ENCODE data around the gene STRN3. TPM values are rescaled to one million over a fixed set of nuclear protein-coding genes. Genes with fewer than 3 reads are reported as not detected.
"Not testable (repeated sequence)": the region's sequence is repeated elsewhere in the genome, so short reads cannot be mapped to it uniquely, and the experiment has no call there.

Gene STRN3
- total RNA-seq, 2 experiments from 2014 or later: 14.7 to 15.3 TPM

- Mint-ChIP-seq H3K4me1 (ENCODE audit: low read depth) (no peaks in the 10 kb centered on the region), H3K4me3 (no peak overlapping the region), H3K36me3 (ENCODE audit: low read depth) (peaks cover 9% of the 10 kb centered on the region), H3K27me3 (no peaks in the 10 kb centered on the region), H3K9me3 (no peaks in the 10 kb centered on the region), H3K27ac (no peak overlapping the region)
- ATAC-seq (no peak), DNase-seq (no peak)
- TF ChIP-seq CTCF (IDR thresholded peaks at IDR 0.05): no peak
- intact Hi-C loops (cut with micrococcal nuclease): no loop called here
- ChIA-PET POLR2A (no interaction called here), CTCF (no interaction called here)
Observed at GRCh38 chr14:30908826-30909225, 117.4 kb downstream of the STRN3 start.

- Mint-ChIP-seq H3K9me3 (no peaks in the 10 kb centered on the region), H3K27me3 (no peaks in the 10 kb centered on the region), H3K36me3 (ENCODE audit: low read depth) (peaks cover 9% of the 10 kb centered on the region), H3K4me3 (no peak overlapping the region), H3K4me1 (ENCODE audit: low read depth) (no peaks in the 10 kb centered on the region), H3K27ac (no peak overlapping the region)
- DNase-seq (no peak), ATAC-seq (no peak)
- POLR2A ChIA-PET: no interaction called here
- TF ChIP-seq CTCF (IDR thresholded peaks at IDR 0.05): no peak
- intact Hi-C loops (cut with micrococcal nuclease): no loop called here
- CTCF ChIA-PET: interaction anchor here (1.0 kb wide), 1 partner anchor 290 kb away, joined by 3 read pairs; no protein-coding TSS in a partner anchor
Observed at GRCh38 chr14:30907659-30908057, 118.5 kb downstream of the STRN3 start.

GRCh38 chr14:30906752-30907658 is 119.2 kb downstream of the STRN3 start:
- ChIA-PET CTCF (interaction anchor here (0.6 to 1.0 kb wide), 2 partner anchors 12 to 289 kb away, joined by 3 read pairs; no protein-coding TSS in a partner anchor), POLR2A (interaction anchor here (0.6 kb wide), 1 partner anchor 425 kb away, joined by 4 read pairs; no protein-coding TSS in a partner anchor)
- DNase-seq (no peak), ATAC-seq (no peak)
- H3K27ac Mint-ChIP-seq: no peak overlapping the region
- no peaks in the 10 kb centered on the region for H3K9me3 Mint-ChIP-seq
- peaks cover 10% of the 10 kb centered on the region for H3K36me3 Mint-ChIP-seq (ENCODE audit: low read depth)
- H3K4me3 Mint-ChIP-seq: no peak overlapping the region
- intact Hi-C loops (cut with micrococcal nuclease): no loop called here
- H3K27me3 Mint-ChIP-seq: no peaks in the 10 kb centered on the region
- H3K4me1 Mint-ChIP-seq (ENCODE audit: low read depth): no peaks in the 10 kb centered on the region
- TF ChIP-seq CTCF (IDR thresholded peaks at IDR 0.05): peak; percentile 73

- no peak for TF ChIP-seq CTCF (IDR thresholded peaks at IDR 0.05)
- CTCF ChIA-PET: interaction anchor here (0.7 to 3.2 kb wide), 5 partner anchors 11 to 251 kb away, joined by 3 to 11 read pairs (median 4); no protein-coding TSS in a partner anchor
- H3K27me3 Mint-ChIP-seq: no peaks in the 10 kb centered on the region
- no peaks in the 10 kb centered on the region for H3K9me3 Mint-ChIP-seq
- ATAC-seq (no peak), DNase-seq (no peak)
- H3K27ac Mint-ChIP-seq: no peak overlapping the region
- POLR2A ChIA-PET: no interaction called here
- no peak overlapping the region for H3K4me3 Mint-ChIP-seq
- intact Hi-C loops (cut with micrococcal nuclease): no loop called here
- H3K36me3 Mint-ChIP-seq (ENCODE audit: low read depth): peaks cover 22% of the 10 kb centered on the region
- H3K4me1 Mint-ChIP-seq (ENCODE audit: low read depth): peaks cover 9% of the 10 kb centered on the region
Observed at GRCh38 chr14:30903285-30904124, 122.7 kb downstream of the STRN3 start.

GRCh38 chr14:30897121-30897520 is 129.1 kb downstream of the STRN3 start:
- DNase-seq; POLR2A ChIA-PET; CTCF ChIA-PET; ATAC-seq; H3K4me3 Mint-ChIP-seq; H3K27ac Mint-ChIP-seq; H3K9me3 Mint-ChIP-seq; H3K4me1 Mint-ChIP-seq (ENCODE audit: low read depth); H3K27me3 Mint-ChIP-seq; intact Hi-C loops (cut with micrococcal nuclease): not testable (repeated sequence)
- H3K36me3 Mint-ChIP-seq (ENCODE audit: low read depth): peaks cover 28% of the 10 kb centered on the region
